Activated effector memory CD4-positive, alpha-beta T cell treated with Interleukin-2 at 50 U/mL for 16 hours (primary cell): Measurements from ENCODE around the gene ISYNA1.

ENCODE experiments used
- DNase-seq: peaks from one replicate; pipeline ENCODE4 v3.0.0-alpha.2; 2020

The ISYNA1 gene

DNA sequence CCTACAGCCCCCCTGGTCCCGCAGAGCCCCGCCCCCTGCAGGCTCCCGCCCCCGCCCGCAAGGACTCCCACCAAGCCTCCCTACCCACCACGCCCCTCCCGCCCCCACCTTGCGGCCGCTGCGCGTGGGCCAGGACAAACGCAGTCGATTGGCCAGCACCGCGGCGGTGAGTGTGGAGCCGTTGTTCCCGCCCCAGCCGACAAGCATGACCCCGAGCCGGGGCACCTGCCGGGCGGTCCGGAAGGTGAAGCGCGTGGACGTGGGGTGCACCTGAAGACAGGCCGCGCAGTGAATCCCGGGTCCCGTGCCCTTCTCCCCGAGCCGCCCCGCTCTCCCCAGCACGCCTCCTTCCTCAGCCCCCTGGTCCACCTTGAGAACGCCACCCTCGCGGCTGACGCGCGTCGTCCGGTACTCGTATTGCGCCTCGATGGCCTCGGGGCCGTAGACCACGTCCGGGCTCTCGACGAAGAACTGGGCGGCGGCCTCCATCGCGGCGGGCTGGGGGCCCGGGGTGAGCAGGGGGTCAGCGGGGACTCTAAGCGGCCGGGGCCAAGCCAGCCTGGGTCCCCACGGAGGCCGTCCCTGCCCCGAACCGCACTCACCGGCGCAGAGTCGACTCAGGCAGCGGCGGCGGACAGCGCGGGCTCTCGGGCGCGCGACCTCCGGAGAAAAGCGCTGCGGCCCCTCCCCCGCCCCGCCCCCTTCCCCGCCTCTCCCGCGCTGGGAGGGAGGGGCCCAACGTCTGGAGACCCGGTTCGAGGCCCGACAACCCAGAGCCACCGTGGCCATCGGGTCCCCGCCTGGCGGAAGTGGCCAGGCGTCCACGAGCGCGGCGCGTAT, at the start of gene ISYNA1:
TSS of gene ISYNA1 (minus strand) at position 643 of the 840 bp plus-strand sequence. CDS start at position 489, 154 bp downstream.
- DNase-seq, result no peak

- DNase-seq, result no peak
These were observed 48.8 kb upstream of the ISYNA1 start for GRCh38 chr19:18486746-18487145.

- no peak for DNase-seq
These were observed 47.1 kb upstream of the ISYNA1 start for GRCh38 chr19:18484992-18485391.

DNA sequence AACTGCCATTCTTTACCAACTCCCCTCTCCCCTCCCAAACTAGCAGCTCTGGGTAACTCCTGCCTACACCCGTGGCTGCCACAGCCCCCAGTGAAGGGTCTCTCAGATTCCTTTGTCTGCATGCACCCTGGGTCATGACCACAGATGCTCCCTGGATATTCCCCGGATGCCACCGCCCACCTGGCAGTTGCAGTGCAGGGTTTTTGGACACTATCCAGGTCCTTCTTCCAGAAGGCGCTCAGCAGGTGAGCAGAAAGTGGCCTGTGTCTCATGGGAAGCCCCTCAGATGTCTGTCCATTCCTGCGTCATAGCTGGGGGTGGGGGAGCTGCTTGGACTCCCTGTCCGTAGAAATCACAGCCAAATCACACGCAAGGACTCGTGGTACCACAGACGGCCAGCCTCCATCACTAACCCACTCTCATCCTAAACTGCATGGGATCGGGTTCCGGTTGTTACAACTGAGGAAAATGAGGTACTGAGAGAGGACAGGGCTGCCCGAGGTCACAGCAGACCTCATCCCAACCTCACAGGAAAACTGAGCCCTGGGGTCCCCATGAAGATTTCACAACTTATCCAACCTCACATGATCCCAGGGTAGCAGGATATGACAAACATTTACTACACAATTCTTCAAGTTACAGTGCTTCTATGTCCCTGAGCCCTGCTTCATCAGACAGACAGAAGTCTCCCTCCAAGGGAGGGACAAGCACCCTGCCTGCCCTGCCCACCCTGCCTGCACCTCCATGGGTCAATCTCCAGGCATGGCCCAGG, 45.4 kb upstream of the ISYNA1 start:
- DNase-seq, result no peak

GRCh38 chr19:18481505-18482222, 43.7 kb upstream of the ISYNA1 start:
- no peak for DNase-seq

- DNase-seq, result no peak
These were observed 42.2 kb upstream of the ISYNA1 start for GRCh38 chr19:18480006-18480691.

GRCh38 chr19:18478545-18479311, 40.8 kb upstream of the ISYNA1 start:
- DNase-seq, result peak; percentile 31

GRCh38 chr19:18477974-18478373, 40.0 kb upstream of the ISYNA1 start:
- DNase-seq, result no peak

DNA sequence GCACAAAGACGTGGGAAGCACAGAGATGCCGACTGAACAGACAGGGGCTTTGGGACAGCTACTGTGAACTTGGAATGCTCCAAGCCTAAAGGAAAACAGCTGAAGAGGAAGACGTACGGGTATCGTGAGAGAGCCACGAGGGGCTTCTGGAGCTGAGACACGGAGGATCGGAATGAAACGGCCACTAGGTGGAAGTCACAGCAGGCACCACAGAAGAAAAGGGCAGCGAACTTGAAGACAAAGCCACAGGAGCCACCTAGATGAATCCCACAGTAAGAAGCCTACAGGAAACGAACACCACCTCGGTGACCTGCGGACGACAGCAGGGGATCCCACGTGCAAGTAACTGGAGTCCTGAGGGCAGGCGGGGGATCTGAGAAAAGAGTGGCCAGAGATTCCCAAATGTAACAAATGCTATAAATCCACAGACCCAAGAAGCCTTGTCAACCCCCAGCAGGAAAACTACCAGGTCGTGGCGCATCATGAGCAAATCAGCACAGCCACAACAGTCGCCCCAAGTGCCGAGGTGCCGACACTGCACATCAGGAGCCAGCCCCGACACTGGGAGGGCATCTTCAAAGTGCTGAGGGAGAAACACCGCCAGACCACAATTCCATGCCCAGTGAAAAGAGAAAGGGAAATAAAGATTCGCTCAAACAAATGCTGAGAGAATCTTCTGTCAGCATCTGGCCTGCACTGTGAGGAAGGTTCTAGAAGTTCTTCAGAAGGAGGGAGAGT, 39.3 kb upstream of the ISYNA1 start:
- no peak for DNase-seq

DNA sequence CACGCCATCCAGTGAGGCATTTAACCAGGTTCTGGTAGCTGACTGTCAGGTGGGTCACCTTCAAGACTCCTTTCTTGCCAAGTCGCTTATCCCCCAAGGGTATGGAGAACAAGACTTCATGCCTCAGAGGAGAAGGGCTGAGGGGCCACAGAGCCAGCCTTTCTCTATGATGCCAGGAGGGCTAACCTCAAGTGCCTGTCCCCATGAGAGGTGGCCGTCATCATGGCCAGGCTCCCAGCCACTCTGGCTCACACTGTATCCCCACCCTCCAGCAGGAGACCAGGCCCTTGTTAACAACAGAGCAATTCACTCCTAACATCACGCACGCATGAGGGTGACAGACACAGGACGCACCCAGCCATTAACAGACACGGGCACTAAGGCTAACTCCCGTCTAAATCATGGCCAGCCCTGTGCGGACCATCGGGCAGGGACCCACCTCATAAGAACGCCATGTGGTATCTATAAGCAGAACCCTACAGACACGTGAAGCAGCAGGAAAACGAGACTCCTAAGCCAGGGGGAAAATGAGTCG, 38.6 kb upstream of the ISYNA1 start:
- DNase-seq, result no peak

DNA sequence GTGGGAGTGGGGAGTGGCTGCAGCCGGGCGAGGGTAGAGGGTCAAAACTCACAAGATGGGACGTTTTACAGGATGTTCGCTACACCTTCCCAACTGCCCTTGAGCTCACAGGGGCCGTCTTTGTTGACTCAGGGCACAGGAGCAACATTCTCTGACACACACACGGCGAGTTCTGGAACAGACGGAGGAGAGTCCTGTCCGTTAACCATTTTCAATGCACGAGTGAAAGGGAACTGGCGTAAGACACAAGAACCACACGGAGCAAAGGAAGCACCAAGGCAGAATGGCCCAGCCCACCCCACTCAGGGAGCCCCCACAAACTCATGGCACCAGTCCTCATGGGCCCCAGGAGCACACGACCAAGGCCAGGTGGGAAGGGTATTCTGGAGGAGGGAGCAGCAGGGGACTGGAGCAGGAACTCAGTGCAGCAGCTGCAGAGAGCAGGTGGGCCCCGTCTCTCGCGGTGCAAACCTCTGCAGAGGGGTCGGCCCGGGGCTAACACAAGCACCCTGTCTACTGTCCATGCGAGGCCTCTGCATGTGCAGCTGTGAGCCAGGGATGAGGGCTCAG, 37.9 kb upstream of the ISYNA1 start:
- DNase-seq, result no peak

GRCh38 chr19:18475004-18475453, 37.1 kb upstream of the ISYNA1 start:
- no peak for DNase-seq

DNA sequence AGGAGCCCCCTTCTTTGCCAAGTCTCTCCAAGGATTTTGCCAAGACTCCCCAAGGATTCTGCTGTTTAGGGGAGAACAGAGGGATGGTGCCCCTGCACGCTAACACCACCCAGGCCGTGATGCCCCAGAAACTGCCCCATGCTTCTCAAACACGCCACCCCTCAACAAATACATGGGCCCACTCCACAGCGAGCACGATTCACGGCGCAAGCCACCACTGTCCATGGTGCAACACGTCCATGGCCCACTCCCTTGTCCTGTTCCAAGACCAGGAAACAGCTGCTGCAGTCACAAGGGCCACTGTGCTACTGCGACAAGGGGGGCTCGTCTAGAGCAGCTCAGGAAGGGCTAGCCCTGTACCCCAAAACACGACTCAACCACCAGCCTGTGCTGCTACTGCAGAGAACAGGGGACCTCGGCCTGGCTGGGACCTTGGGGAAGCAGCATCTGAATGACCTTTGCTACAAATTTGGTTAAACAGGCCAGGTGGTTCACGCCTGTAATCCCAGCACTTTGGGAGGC, 36.5 kb upstream of the ISYNA1 start:
- no peak for DNase-seq

DNA sequence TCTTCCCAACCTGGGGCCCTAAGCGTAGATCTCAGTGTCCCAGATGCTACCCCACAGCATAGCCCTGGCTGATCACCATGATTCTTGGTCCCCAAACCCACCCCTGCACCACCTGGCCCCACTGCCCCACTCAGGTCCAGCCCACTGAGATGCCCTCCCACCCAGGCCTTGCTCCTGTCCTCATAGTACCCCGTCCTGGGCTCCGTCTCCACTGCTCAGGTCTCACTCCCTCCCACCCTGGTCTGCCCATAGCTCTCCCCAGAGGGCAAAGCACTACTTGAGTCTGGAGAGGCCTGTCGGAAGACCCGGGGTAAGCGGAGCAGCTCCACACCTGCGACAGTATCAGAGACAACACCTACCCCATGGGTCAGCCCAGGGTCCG, 35.8 kb upstream of the ISYNA1 start:
- no peak for DNase-seq

DNA sequence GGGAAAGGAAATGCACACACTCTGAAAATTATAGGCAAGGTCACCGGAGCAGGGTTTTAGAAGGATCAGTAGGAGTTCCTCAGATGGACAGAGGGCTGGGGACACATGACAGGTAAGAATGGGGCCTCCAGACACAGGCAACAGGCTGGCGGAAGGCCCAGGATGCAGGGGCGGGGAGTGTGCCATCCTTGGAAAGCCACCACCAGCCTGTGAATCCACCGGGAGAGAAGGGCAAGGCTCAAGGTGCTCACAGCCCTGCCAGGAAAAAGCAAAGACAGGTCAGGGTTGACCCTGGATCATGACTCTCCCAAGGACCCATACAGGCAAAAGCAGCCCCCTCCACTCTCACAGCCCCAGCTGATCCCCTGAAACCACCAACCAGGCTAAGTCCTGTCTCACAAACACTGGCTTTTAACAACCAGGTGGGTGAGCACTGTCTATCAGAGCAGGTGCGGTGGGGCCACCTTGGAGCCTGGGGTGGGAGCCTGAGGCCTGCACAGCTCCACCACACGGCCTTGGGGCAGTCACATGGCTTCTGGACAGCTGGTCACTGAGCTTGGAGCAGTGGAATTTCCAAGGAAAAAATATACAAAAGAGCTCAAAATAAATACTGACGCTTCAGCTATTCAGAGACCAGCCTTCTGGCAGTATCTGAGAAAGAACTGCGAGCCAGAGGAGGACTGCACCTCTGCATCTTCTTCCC, 35.2 kb upstream of the ISYNA1 start:
- DNase-seq, result no peak

DNA sequence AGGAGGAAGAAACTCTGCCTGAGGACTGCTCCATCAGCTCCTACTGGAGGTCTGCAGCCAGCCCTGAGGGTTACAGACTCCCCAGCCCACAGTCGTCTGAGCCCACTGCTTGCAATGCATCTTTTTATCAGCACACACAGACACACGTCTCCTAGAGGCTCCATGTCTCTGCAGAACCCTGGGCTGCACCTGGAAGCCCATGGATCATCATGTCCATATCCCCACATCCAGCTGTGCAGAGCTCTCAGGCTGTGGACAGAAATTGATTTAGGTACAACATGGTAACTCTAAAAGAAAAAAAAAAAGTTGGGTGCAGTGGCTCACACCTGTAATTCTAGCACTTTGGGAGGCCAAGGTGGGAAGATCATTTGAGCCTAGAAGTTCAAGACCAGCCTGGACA, 32.9 kb upstream of the ISYNA1 start:
- DNase-seq, result no peak

GRCh38 chr19:18469069-18469846, 31.3 kb upstream of the ISYNA1 start:
- peak; percentile 38 for DNase-seq

- DNase-seq, result no peak
These were observed 30.6 kb upstream of the ISYNA1 start for GRCh38 chr19:18468517-18468916.

DNA sequence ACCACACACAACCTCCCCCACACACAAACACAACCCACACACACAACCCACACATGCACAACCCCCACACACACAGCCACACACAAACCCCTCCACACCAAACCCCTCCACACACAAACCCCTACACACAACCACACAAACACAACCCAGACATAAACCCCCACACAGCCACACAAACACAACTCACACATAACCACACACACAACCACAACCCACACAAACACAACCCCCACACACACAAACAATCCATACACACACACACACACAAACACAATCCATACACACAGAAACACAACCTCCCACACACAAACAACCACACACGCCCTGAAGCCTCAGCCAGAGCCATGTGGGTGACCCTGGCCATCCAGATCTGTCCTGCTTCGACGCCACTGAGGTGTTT, 30.0 kb upstream of the ISYNA1 start:
- no peak for DNase-seq
